ENCODE measurements around the gene PDPK1. TPM values are rescaled to one million over a fixed set of nuclear protein-coding genes. Genes with fewer than 3 reads are reported as not detected.
"Not testable (repeated sequence)": the region's sequence is repeated elsewhere in the genome, so short reads cannot be mapped to it uniquely, and the experiment has no call there.

Gene PDPK1
- total RNA-seq, 1 experiment from 2014 or later, result 31.6 TPM

DNA sequence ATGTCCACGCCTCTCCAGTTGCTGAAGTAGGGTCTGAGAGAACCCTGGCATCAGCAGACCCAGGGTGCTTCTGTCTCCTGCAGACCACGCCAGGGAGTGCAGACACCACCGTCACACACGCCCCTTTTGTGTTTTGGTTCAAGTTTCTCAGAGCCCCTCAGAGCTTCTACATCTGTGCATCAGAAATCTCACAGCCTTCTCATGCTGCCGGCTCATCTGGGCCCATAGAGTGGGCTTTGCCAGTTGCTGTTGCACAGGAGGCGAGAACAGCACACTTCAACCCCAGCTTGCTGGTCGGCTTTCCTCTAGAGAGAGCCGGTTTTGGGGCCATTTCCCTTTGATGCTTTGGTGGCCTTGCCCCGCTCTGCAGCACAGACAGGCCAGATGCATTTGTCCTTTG is 60.9 kb downstream of the PDPK1 start:
- DNase-seq (ENCODE audit: low spot score), result no peak
- no TSS peak for BruUV-seq (replicated peaks)
- intact Hi-C loops (cut with micrococcal nuclease; ENCODE audit: unreplicated experiment), result no loop called here
- POLR2A ChIA-PET (ENCODE audit: low non-redundant PET), result no interaction called here
- H3K4me1 ChIP-seq (ENCODE audit: insufficient read depth, low read length, poor library complexity, severe bottlenecking), result no peaks in the 10 kb centered on the region
- no peak overlapping the region for H3K27ac ChIP-seq (ENCODE audit: low read depth, low read length, poor library complexity, severe bottlenecking)
- no peak overlapping the region for H3K4me3 ChIP-seq (ENCODE audit: low read depth, low read length, poor library complexity, severe bottlenecking)
- H3K36me3 ChIP-seq (ENCODE audit: insufficient read depth, low read length, poor library complexity, severe bottlenecking), result peaks cover 10% of the 10 kb centered on the region
- no peaks in the 10 kb centered on the region for H3K27me3 ChIP-seq (replicated peaks; ENCODE audit: insufficient read depth, low read depth, low read length, poor library complexity)
- H3K9me3 ChIP-seq (ENCODE audit: low read depth, low read length, poor library complexity, severe bottlenecking), result no peaks in the 10 kb centered on the region
- CTCF ChIA-PET, result no interaction called here
- no peak for TF ChIP-seq EZH2 (IDR thresholded peaks at IDR 0.05; ENCODE audit: borderline replicate concordance, low read depth, low read length, poor library complexity, severe bottlenecking)
- TF ChIP-seq, protein P1, sequence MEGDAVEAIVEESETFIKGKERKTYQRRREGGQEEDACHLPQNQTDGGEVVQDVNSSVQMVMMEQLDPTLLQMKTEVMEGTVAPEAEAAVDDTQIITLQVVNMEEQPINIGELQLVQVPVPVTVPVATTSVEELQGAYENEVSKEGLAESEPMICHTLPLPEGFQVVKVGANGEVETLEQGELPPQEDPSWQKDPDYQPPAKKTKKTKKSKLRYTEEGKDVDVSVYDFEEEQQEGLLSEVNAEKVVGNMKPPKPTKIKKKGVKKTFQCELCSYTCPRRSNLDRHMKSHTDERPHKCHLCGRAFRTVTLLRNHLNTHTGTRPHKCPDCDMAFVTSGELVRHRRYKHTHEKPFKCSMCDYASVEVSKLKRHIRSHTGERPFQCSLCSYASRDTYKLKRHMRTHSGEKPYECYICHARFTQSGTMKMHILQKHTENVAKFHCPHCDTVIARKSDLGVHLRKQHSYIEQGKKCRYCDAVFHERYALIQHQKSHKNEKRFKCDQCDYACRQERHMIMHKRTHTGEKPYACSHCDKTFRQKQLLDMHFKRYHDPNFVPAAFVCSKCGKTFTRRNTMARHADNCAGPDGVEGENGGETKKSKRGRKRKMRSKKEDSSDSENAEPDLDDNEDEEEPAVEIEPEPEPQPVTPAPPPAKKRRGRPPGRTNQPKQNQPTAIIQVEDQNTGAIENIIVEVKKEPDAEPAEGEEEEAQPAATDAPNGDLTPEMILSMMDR (conservative IDR thresholded peaks at IDR 0.05; ENCODE audit: low read depth, low read length), result no peak

DNA sequence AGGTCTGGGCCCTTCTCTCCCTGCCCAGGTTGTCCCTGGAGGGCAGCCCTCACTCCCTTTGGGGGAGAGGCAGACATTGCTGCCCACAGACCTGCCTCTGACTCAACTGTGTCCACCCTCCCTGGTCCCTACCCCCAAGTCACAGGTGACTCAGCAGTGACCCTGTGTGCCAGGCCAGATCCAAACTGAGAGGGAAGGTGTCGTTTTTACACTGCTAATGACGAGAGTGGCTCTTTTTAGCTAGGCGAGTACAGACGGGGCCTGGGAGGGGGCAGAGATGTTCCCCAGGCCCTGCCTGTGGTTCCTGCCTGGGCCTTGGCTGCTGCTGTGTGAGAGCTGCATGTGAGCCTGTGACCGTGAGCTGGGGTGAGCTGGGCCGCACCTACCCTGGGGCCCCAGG is 61.3 kb downstream of the PDPK1 start:
- POLR2A ChIA-PET (ENCODE audit: low non-redundant PET); DNase-seq (ENCODE audit: low spot score); BruUV-seq (replicated peaks); CTCF ChIA-PET; H3K4me1 ChIP-seq (ENCODE audit: insufficient read depth, low read length, poor library complexity, severe bottlenecking); intact Hi-C loops (cut with micrococcal nuclease; ENCODE audit: unreplicated experiment); H3K27ac ChIP-seq (ENCODE audit: low read depth, low read length, poor library complexity, severe bottlenecking); H3K9me3 ChIP-seq (ENCODE audit: low read depth, low read length, poor library complexity, severe bottlenecking); H3K4me3 ChIP-seq (ENCODE audit: low read depth, low read length, poor library complexity, severe bottlenecking); H3K27me3 ChIP-seq (replicated peaks; ENCODE audit: insufficient read depth, low read depth, low read length, poor library complexity): not testable (repeated sequence)
- H3K36me3 ChIP-seq (ENCODE audit: insufficient read depth, low read length, poor library complexity, severe bottlenecking), result peaks cover 10% of the 10 kb centered on the region

DNA sequence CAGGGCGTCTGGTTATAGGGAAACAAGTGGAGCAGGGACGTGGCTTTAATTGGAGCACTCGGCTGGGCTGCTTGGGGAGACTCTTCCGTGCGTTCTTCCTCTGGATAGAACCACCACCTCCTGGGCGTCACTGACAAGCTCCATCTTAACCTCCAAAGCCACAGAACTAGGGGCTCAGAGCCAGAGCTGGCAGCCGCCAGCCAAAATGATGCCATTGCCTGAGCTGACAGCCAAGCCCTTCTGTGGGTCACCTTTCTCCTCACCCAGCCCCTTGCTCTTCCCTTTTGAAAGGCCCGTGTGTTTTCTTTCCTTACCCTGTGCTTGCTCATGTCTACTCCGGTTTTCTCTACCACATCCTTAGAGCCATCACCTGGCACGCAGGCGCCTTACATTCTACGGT is 62.0 kb downstream of the PDPK1 start:
- intact Hi-C loops (cut with micrococcal nuclease; ENCODE audit: unreplicated experiment); BruUV-seq (replicated peaks); H3K4me1 ChIP-seq (ENCODE audit: insufficient read depth, low read length, poor library complexity, severe bottlenecking); H3K27ac ChIP-seq (ENCODE audit: low read depth, low read length, poor library complexity, severe bottlenecking); POLR2A ChIA-PET (ENCODE audit: low non-redundant PET); DNase-seq (ENCODE audit: low spot score); H3K9me3 ChIP-seq (ENCODE audit: low read depth, low read length, poor library complexity, severe bottlenecking); H3K4me3 ChIP-seq (ENCODE audit: low read depth, low read length, poor library complexity, severe bottlenecking); CTCF ChIA-PET; H3K27me3 ChIP-seq (replicated peaks; ENCODE audit: insufficient read depth, low read depth, low read length, poor library complexity): not testable (repeated sequence)
- peaks cover 10% of the 10 kb centered on the region for H3K36me3 ChIP-seq (ENCODE audit: insufficient read depth, low read length, poor library complexity, severe bottlenecking)

DNA sequence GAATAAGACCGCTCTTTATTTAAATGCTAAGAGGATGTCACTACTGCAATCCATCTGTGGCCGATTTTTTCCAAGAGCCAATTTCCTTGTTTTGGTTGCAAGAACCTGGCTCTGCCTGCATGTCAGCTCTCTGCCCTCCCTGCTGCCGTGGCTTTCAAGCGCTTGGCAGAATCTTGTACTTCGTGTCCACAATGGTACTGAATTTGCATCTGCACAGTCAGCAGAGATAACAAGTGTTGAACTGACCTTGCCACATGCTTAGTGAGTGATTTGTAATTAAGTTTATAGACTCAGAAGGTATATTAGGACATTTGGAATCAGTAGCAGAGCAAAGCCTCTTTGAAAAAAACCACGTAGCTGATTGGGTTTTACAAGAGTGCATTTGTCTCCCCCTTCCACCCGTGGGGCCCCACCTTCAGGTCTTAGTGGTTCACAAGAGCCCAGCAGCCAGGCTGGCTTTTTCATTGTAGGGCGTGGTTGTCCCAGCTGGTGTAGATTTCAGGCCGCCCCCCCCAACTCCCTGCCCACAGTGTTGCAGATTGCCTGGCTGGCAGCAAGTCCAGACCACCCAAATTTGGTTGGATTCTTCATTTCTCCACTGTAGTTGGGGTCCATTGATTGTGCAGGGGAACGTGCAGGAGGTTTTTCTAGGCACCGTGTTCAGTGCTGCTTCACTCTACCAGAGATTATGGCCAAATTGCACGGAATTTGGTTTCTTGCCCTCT is 63.6 kb downstream of the PDPK1 start:
- intact Hi-C loops (cut with micrococcal nuclease; ENCODE audit: unreplicated experiment); H3K27me3 ChIP-seq (replicated peaks; ENCODE audit: insufficient read depth, low read depth, low read length, poor library complexity); DNase-seq (ENCODE audit: low spot score); H3K27ac ChIP-seq (ENCODE audit: low read depth, low read length, poor library complexity, severe bottlenecking); H3K36me3 ChIP-seq (ENCODE audit: insufficient read depth, low read length, poor library complexity, severe bottlenecking); BruUV-seq (replicated peaks); CTCF ChIA-PET; H3K9me3 ChIP-seq (ENCODE audit: low read depth, low read length, poor library complexity, severe bottlenecking); POLR2A ChIA-PET (ENCODE audit: low non-redundant PET); H3K4me3 ChIP-seq (ENCODE audit: low read depth, low read length, poor library complexity, severe bottlenecking); H3K4me1 ChIP-seq (ENCODE audit: insufficient read depth, low read length, poor library complexity, severe bottlenecking): not testable (repeated sequence)

DNA sequence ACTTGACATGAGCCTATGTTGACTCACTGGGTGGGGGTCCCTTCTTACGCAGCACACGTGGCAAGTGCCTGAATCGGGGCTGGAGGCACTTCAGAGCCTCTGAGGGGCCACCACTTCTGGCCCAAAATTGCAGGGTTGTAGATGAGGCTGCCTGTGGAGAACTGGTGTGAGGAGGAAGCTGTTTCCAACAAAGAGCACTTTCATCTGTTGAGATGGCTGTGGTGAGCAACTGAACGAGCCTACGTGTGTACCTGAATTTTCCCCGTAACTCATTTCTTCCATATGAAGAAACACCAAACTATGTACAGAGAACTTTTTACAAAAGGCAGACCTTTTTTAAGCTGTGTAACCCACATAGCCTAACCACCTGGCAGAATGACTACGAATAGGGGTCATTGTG is 64.4 kb downstream of the PDPK1 start:
- intact Hi-C loops (cut with micrococcal nuclease; ENCODE audit: unreplicated experiment); DNase-seq (ENCODE audit: low spot score); H3K9me3 ChIP-seq (ENCODE audit: low read depth, low read length, poor library complexity, severe bottlenecking); BruUV-seq (replicated peaks); H3K27me3 ChIP-seq (replicated peaks; ENCODE audit: insufficient read depth, low read depth, low read length, poor library complexity); CTCF ChIA-PET; H3K27ac ChIP-seq (ENCODE audit: low read depth, low read length, poor library complexity, severe bottlenecking); H3K4me3 ChIP-seq (ENCODE audit: low read depth, low read length, poor library complexity, severe bottlenecking); H3K36me3 ChIP-seq (ENCODE audit: insufficient read depth, low read length, poor library complexity, severe bottlenecking); H3K4me1 ChIP-seq (ENCODE audit: insufficient read depth, low read length, poor library complexity, severe bottlenecking); POLR2A ChIA-PET (ENCODE audit: low non-redundant PET): not testable (repeated sequence)
